Activated CD4-positive, alpha-beta T cell treated with anti-CD3 and anti-CD28 coated beads, Interleukin-10, Interleukin-2, amounts not matched to agents 100 ng/mL and 50 ng/mL, durations not matched to agents 16 hours and 8 hours (primary cell): Measurements from ENCODE around the gene MBNL3.
"Not testable (repeated sequence)": the region's sequence is repeated elsewhere in the genome, so short reads cannot be mapped to it uniquely, and the experiment has no call there.

ENCODE experiments used
- DNase-seq: peaks from one replicate; pipeline ENCODE4 v3.0.0-alpha.2; 2020

Gene MBNL3

DNA sequence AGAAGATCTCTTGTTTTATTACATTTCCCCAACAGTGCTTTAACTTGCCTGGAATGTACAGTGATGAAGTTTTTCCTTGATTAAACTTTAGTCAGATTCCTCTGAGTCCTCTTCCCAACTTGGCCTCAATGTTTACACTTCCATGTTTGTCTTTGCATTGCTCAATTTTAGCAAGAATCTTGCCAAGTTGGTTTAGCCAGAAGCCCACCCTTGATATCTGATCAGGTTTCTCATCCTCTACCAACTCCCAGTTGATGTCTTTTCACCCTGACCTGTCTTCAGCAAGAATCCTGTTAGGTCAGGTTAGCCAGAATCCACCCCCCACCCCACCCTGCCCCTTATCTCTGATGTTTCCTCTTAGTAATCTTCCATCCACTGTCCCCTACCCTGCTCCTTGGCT is 120.9 kb downstream of the MBNL3 start:
- no peak for DNase-seq

DNA sequence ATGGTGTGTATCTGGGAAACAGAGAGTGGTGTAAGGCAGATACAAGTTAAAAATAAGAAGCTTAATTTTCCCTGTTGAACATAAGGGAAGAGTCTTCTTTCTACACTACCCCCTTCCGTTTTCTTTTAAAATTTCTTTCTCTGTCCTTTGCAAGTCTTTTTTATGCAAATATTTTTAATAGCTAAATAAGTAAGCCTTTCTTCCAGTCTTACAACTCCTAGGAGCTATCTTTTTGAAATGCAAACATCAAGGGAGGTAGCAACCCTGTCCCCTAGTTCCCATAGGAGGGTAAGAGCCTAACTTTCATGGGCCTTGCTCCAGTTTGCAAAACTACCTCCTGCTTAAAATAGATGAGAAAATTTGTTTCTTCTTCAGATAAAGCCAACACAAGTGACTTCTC is 121.5 kb downstream of the MBNL3 start:
- DNase-seq: no peak

DNA sequence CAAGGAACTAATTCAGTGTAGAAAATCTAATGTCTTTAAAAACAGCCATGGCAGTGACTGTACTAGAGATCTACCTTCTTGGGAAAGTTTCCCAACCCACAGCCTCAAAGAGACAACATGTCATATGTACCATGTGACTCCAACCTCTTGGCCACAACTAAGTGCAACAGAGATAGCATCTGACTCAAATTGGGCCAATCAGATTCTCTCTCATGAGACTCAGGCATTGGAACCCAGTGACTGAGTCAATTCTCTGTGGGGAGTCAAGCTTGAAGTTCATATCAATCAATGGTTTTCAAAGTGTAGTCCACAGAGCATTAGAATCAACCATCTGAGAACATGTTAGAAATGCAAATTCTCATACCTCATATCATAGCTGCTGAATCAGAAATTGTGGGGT is 123.3 kb downstream of the MBNL3 start:
- peak; percentile 2 for DNase-seq

DNA sequence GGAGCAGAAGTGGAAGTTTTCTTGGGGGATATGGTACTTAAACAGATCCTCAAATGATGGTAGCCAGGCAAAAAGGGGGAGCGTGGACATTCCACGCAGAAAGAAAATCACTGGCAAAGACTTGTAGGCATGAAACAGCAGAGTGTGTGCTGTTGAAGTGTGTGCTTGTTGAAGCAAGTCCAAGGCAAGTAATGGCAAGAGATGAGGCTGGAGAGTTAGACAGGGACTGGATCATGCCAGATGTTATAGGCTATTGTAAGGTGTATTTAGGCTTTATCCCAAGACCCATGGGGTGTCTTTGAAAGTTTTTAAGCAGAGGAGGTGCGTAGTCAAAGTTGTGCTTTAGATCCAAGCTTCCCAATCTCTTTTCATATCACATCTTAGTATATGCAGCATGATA is 124.5 kb downstream of the MBNL3 start:
- DNase-seq: no peak

DNA sequence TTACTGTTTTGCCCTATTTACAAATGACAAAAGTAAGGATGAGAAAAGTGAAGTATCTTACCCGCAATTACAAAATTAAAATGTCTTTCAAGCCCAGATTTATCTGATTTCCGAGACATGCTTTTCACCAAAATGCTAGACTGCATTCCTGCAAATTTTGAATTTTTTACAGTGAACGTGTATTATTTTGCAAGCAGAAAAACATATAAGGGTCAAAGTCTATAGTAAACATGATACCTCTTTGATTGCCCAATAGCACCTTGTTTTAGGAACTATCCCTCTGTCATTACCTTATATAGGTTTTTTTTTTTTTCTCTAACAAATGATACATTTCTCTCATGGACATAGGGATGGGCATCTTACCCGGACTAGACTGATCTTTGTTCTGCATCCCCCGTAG is 135.4 kb downstream of the MBNL3 start:
- no peak for DNase-seq

DNA sequence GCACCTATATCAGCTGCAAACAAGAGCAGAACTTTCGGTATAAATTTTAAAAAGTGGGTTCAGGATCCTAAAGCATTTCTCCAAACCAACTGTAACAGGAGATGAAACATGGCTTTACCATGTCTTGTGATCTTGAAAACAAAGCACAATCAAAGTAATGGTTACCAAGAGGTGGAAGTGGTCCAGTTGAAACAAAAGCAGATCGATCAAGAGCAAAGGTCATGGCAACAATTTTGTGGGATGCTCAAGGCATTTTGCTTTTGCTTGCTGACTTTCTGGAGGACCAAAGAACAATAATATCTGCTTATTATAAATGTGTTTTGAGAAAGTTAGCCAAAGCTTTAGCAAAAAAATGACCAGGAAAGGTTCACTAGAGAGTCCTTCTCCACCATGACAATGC is 152.7 kb downstream of the MBNL3 start:
- DNase-seq: no peak

DNA sequence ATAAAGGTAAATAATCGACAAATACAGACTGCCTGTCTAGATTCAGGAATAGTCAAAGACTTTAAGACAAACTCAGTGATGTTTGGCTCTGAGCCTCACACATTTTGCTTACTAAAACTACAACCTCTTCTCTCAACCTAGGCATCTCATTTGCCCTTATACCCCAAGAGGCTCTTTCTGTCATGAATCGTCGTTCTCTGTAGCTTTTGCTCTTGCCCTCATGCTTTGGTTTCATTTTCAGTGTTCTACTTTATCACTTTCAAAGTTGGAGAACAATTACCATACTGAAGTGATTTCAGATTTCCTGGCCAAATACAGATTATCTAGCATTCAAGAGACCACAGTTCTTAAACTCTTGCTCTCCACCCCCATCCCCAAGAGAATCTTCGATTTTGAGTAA is 155.5 kb downstream of the MBNL3 start:
- DNase-seq: peak; percentile 1

DNA sequence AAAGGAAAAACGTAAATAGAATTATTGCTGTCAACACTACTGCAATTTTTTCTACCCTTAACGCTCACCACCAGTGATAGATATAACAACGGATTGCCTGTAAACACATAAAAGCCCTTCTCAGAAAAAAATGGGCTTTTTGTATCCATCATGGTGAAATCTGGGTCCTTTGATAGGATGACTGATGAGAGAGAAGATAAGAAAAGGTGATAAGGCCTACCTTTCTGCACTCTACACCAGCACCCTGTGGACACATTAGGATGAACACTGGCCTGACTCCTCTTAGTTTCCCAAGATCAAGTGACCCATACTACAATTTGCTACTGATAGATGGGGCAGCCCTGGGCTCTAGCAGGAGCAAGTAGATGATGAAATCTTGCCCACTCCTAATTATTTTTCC is 157.3 kb downstream of the MBNL3 start:
- DNase-seq: no peak

DNA sequence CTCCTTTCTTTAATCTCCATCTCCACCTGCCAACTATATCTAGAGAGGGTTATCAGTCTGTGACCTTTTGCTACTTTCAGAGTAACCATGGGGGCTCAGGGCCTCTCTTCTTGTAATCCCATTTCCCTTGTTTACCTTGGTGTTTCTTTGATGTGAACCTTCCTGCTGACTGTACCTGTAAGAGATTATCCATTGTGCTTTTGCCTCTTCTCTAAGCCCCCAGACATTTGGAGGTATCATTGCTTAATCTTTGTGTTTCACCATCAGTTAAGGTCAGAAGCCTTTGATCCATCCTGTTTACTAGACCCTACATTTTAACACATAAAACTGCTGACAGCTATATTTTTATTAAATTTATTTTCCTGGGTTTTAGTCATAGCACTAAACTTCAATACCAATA is 157.8 kb downstream of the MBNL3 start:
- DNase-seq: no peak

DNA sequence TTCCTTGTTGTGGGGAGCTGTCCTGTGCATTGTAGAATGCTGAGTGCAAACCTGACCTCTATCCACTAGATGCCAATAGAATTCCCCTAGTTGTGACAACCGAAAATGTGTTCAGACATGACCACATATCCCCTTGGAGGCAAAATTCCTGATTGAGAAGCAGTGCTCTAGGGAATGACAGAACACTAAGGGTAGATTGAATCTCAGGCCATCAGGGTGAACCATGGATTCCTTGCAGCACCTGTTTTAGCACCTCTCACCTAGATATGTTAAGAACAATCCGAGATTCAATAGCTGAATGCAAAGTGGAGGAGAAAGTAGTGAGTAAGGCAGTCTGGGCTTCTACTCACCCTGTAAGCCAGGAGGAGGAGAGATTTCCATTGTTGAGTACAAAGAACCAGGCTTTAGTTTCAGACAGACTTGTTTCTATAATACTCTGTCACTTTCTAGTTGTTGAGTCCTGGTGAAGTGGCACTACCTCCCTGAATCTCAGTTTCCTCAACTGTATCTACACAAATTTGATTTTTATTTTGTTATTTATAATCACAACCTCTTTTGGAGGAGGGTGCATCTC is 158.6 kb downstream of the MBNL3 start:
- no peak for DNase-seq

DNA sequence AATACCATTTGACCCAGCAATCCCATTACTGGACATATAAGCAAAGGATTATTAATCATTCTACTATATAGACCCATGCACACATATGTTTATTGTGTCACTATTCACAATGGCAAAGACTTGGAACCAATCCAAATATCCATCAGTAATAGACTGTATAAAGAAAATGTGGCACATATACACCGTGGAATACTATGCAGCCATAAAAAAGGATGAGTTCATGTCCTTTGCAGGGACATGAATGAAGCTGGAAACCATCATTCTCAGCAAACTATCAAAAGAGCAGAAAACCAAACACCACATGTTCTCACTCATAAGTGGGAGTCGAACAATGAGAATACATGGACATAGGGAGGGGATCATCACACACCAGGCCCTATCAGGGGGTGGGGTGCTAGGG is 161.9 kb downstream of the MBNL3 start:
- not testable (repeated sequence) for DNase-seq
